ENCODE results near the gene SLC51A.

SLC51A gene

GRCh38 chr3:196217307-196218154 lies 1.2 kb downstream of the SLC51A start:
- DNase-seq, result no peak

GRCh38 chr3:196218155-196218712 lies 1.9 kb downstream of the SLC51A start:
- DNase-seq, result peak; percentile 52

GRCh38 chr3:196219194-196219969 lies 3.0 kb downstream of the SLC51A start:
- peak; percentile 86 for DNase-seq

- no peak for DNase-seq
Observed at GRCh38 chr3:196219970-196220311, 3.6 kb downstream of the SLC51A start.

- DNase-seq, result no peak
Observed at GRCh38 chr3:196220587-196220986, 4.3 kb downstream of the SLC51A start.

GRCh38 chr3:196220991-196221390 lies 4.7 kb downstream of the SLC51A start:
- DNase-seq, result no peak

- DNase-seq, result peak; percentile 50
Observed at GRCh38 chr3:196222876-196223595, 6.7 kb downstream of the SLC51A start.

- DNase-seq, result no peak
Observed at GRCh38 chr3:196225086-196225485, 8.8 kb downstream of the SLC51A start.

GRCh38 chr3:196225763-196226364 lies 9.5 kb downstream of the SLC51A start:
- no peak for DNase-seq

GRCh38 chr3:196227121-196227561 lies 10.8 kb downstream of the SLC51A start:
- DNase-seq, result no peak

GRCh38 chr3:196227629-196228493 lies 11.5 kb downstream of the SLC51A start:
- DNase-seq, result no peak

GRCh38 chr3:196232154-196232881 lies 16.0 kb downstream of the SLC51A start:
- no peak for DNase-seq

- DNase-seq, result no peak
Observed at GRCh38 chr3:196232882-196233251, 16.5 kb downstream of the SLC51A start.

GRCh38 chr3:196235452-196236122 lies 19.3 kb downstream of the SLC51A start:
- no peak for DNase-seq

- DNase-seq, result no peak
Observed at GRCh38 chr3:196236223-196236622, 19.9 kb downstream of the SLC51A start.

GRCh38 chr3:196237203-196237602 lies 20.9 kb downstream of the SLC51A start:
- DNase-seq, result no peak

GRCh38 chr3:196238612-196239560 lies 22.6 kb downstream of the SLC51A start:
- DNase-seq, result no peak

- no peak for DNase-seq
Observed at GRCh38 chr3:196240424-196240823, 24.1 kb downstream of the SLC51A start.

- no peak for DNase-seq
Observed at GRCh38 chr3:196241704-196242103, 25.4 kb downstream of the SLC51A start.

Measured in NCI-H774 (cell line).